SK-N-DZ (cell line): ENCODE measurements around the gene RPLP2.

Experiments
- DNase-seq: peaks from one replicate; pipeline ENCODE4 v3.0.0-alpha.2; 2015; ENCODE audit warnings: low spot score

The RPLP2 gene

GRCh38 chr11:823441-824291 lies 13.9 kb downstream of the RPLP2 start:
- DNase-seq: no peak

GRCh38 chr11:824292-824880 lies 14.6 kb downstream of the RPLP2 start:
- DNase-seq: no peak

DNA sequence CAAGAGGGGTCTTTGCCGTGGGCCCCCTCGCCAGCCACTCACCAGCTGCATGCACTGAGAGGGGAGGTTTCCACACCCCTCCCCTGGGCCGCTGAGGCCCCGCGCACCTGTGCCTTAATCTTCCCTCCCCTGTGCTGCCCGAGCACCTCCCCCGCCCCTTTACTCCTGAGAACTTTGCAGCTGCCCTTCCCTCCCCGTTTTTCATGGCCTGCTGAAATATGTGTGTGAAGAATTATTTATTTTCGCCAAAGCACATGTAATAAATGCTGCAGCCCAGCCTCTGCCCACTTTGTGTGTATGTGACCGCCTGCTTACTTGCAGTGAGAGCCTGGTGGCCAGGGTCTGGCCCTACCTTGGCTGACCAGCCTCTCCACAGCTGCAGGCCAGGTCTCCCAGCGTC lies 15.2 kb downstream of the RPLP2 start:
- no peak for DNase-seq

GRCh38 chr11:825366-826226 lies 15.8 kb downstream of the RPLP2 start:
- no peak for DNase-seq

- DNase-seq: no peak
These were observed 16.5 kb downstream of the RPLP2 start for GRCh38 chr11:826227-826621.

- DNase-seq: no peak
These were observed 17.0 kb downstream of the RPLP2 start for GRCh38 chr11:826836-827145.

- peak; percentile 74 for DNase-seq
These were observed 17.6 kb downstream of the RPLP2 start for GRCh38 chr11:827146-827896.

DNA sequence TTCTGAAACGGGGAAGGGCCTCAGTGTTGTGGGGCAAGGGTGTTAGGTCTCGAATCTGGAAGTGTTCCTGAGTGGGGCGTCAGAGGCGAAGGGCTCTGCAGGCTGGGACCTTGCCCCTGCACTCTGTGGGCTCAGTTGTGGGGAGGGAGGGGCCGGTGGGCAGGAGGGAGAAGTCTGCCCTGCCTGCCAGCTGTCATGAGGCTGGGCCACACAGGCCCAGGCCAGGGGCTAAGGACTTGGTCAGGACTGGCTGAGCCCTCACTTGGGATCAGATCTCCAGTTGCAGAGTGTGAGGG lies 18.1 kb downstream of the RPLP2 start, which contains the start of gene CRACR2B:
TSS of gene CRACR2B (plus strand) at position 23 of the 296 bp plus-strand sequence. CDS start 689 bp downstream, outside the sequence.
- no peak for DNase-seq

GRCh38 chr11:828506-829175 lies 18.9 kb downstream of the RPLP2 start:
- peak; percentile 75 for DNase-seq

DNA sequence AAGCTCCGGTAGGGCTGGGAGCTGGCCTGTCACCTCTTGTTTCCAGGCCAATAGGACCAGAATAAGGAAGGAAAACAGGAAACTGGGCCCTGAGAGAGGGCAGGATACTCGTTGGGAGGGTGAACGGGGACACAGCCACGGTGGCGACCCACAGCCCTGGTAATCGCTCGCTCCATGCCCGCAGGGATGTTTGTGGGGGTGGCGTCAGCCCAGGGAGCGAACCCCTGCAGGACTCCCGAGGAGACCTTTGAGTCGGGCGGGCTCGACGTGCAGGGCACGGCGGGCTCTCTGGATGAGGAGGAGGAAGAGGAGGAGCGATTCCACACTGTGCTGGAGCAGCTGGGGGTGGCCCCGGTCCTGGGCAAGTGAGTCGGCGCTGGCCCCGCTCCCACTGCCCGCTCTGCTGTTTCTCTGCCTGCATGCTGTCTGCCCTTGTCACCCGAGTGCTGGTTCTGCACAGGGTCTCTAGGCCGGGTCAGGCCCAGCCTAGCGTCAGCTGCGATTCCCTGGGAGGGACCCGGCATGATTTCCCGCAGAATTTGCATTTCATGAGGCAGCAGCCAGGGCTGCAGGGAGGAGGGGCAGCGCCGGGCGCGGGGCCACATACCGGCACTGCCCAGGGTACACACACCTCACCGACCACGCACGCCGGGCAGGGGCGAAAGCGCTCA lies 19.5 kb downstream of the RPLP2 start:
- DNase-seq: no peak

GRCh38 chr11:829847-830294 lies 20.1 kb downstream of the RPLP2 start:
- DNase-seq: no peak

DNA sequence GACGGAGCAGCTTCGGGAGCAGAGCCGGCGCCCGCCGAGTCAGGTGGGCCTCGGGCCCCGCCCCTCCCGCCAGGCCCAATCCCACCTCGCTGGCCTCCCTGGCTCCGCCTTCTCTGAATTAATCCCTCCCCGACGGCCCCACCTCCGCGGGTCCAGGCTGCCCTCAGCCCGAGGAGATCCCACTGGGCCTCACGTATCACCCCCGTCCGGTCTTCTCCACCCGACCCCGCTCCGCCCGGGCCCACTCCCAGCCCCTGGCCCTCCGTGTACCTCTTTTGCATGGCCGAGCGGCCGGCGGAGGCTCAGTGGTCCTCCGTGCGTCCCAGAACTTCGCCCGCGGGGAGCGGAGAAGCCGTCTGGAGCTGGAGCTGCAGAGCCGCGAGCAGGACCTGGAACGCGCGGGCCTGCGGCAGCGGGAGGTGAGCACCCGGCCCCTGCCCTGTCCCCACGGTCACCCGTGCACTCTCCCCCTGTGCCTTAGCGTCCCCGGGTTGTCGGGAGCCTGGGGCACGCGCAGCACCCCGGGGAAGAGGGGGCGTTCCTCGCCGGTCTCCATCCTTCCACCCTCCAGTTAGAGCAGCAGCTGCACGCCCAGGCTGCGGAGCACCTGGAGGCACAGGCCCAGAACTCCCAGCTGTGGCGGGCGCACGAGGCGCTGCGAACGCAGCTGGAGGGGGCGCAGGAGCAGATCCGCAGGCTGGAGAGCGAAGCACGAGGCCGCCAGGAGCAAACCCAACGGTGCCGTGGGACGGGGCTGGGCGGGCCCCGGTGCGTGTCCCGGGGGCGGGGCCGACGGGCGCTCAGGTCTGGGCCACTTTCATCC lies 20.7 kb downstream of the RPLP2 start:
- DNase-seq: peak; percentile 89

- peak; percentile 63 for DNase-seq
These were observed 21.5 kb downstream of the RPLP2 start for GRCh38 chr11:831118-831864.

DNA sequence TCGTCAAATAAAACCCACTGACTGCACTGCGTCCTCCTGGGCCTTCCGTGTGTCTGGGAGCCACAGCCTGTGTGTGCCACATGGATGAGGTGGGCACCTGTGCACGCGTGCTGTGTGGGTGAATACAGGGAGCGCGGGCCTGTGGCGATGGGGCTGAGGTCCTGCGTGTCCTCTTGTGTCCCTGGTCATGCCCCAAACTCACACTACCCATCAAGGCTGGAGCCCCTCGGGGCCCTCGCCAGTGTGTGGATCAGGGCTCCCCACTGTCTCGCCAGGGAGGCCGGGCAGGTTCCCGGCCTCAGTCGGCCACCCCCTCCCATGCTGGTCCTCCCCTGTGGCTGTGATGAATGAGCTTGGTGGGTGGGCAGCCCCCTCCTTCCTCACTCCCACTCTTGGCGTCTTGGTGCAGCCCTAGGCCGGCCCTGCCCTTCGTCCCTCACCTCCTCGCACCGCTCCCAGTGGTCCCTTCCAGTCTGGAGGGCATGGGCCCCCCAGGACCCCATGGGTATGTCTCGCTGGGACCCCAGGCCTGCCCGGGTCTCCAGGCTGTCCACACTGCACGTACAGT lies 22.3 kb downstream of the RPLP2 start:
- no peak for DNase-seq

DNA sequence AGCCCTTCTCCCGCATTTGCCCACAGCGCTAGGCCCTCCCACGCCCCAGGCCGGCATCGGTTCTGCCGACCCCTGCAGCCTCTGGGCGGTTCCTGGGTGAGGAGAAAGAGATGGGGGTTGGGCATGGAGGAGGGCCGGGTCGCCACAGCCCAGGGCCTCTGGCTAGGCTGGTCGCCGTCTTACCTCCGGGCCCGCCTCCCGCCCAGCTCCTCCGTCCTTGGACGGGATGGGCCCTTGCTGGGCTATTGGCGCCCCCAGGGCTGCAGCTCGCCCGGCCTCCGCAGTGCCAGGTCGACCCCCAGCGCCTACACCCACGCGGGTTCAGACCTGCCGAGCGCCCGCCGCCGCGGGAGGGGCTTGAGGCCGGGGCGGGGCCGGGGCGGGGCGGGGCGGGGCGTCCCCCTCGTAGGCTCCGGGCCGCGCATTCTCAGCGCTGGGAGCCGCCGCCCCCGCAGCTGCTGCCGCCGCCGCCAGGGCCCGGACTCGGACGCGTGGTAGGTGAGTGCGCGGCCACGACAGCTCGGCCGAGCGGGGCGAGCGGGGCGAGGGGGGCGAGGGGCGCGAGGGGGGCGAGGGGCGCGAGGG lies 22.9 kb downstream of the RPLP2 start, which contains the start of gene CD151:
TSS of gene CD151 (plus strand) at position 424 of the 585 bp plus-strand sequence. CDS start 3,118 bp downstream, outside the sequence.
- DNase-seq: peak; percentile 78

GRCh38 chr11:833114-833791 lies 23.5 kb downstream of the RPLP2 start:
- DNase-seq: no peak

DNA sequence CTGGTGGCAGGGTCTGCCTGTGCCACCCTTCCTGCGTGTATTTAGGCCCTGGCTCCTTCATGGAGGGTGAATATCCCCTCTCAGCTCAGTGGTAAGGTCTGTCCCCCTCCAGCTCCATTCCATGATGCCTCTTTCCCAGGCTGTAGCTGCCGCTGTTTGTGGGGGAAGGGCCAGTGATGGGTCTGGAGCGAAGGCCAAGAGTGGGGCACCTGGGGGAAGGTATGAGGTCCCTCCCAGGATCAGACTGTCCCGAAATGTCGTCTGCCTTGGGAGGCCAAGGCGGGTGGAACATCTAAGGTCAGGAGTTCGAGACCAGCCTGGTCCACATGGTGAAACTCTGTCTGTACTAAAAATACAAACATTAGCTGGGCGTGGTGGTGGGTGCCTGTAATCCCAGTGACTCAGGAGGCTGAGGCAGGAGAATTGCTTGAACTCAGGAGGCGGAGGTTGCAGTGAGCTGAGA lies 24.1 kb downstream of the RPLP2 start:
- DNase-seq: no peak
